Stomach smooth muscle (tissue), 2 donors: Measurements from ENCODE around the gene ATP8B3.
"Not testable (repeated sequence)": the region's sequence is repeated elsewhere in the genome, so short reads cannot be mapped to it uniquely, and the experiment has no call there.

Experiments used
- H3K27ac ChIP-seq: one replicate; pipeline ENCODE4 v1.7.0; 2013; ENCODE audit warnings: mild to moderate bottlenecking, low read length, inconsistent platforms
- H3K27me3 ChIP-seq, 2 donors: one replicate each; pipeline ENCODE4 v1.7.0; 2013; ENCODE audit warnings: low read length in 2 of 2; ENCODE audit not compliant: insufficient read depth in 2 of 2, control insufficient read depth in 1 of 2
- H3K36me3 ChIP-seq, 2 donors: one replicate each; pipeline ENCODE4 v1.7.0; 2013; ENCODE audit warnings: low read length in 2 of 2; ENCODE audit not compliant: control insufficient read depth in 2 of 2, insufficient read depth in 2 of 2
- H3K4me1 ChIP-seq: one replicate; pipeline ENCODE4 v1.7.0; 2013; ENCODE audit warnings: low read length; ENCODE audit not compliant: control insufficient read depth, insufficient read depth
- H3K4me3 ChIP-seq, 2 donors: one replicate each; pipeline ENCODE4 v1.7.0; 2013; ENCODE audit warnings: low read length in 2 of 2
- H3K9ac ChIP-seq, 2 donors: one replicate each; pipeline ENCODE4 v1.7.0; 2013; ENCODE audit warnings: low read length in 2 of 2, mild to moderate bottlenecking in 1 of 2
- H3K9me3 ChIP-seq, 2 donors: one replicate each; pipeline ENCODE4 v1.7.0; 2013; ENCODE audit warnings: low read length in 2 of 2; ENCODE audit not compliant: control insufficient read depth in 2 of 2
- donor health status: healthy.
- donor health status: Pancreatic carcinoma.

The ATP8B3 gene

GRCh38 chr19:1805401-1806183, 6.5 kb downstream of the ATP8B3 start:
- Histone ChIP-seq H3K27me3 (no peaks in the 10 kb centered on the region), H3K27ac (no peak overlapping the region), H3K9ac (no peak overlapping the region), H3K36me3 (no peaks in the 10 kb centered on the region), H3K9me3 (no peaks in the 10 kb centered on the region), H3K4me1 (no peaks in the 10 kb centered on the region), H3K4me3 (no peak overlapping the region)

GRCh38 chr19:1804858-1805257, 7.2 kb downstream of the ATP8B3 start:
- Histone ChIP-seq H3K9ac (no peak overlapping the region), H3K36me3 (no peaks in the 10 kb centered on the region), H3K27ac (no peak overlapping the region), H3K9me3 (no peaks in the 10 kb centered on the region), H3K27me3 (no peaks in the 10 kb centered on the region), H3K4me3 (no peak overlapping the region), H3K4me1 (no peaks in the 10 kb centered on the region)

- Histone ChIP-seq H3K36me3 (no peaks in the 10 kb centered on the region), H3K9me3 (no peaks in the 10 kb centered on the region), H3K4me1 (peaks cover 4% of the 10 kb centered on the region), H3K27ac (no peak overlapping the region), H3K4me3 (no peak overlapping the region), H3K9ac (no peak overlapping the region), H3K27me3 (peaks cover 5 to 10% of the 10 kb centered on the region in 2 donors)
Observed at GRCh38 chr19:1799695-1800342, 12.3 kb downstream of the ATP8B3 start.

GRCh38 chr19:1797313-1797712, 14.8 kb downstream of the ATP8B3 start:
- H3K4me3 ChIP-seq, H3K4me1 ChIP-seq, H3K36me3 ChIP-seq, H3K9ac ChIP-seq, H3K27me3 ChIP-seq, H3K27ac ChIP-seq, H3K9me3 ChIP-seq: not testable (repeated sequence)

GRCh38 chr19:1796395-1797142, 15.5 kb downstream of the ATP8B3 start:
- Histone ChIP-seq H3K4me1 (peaks cover 4% of the 10 kb centered on the region), H3K9me3 (no peaks in the 10 kb centered on the region), H3K4me3 (no peak overlapping the region), H3K9ac (no peak overlapping the region), H3K36me3 (no peaks in the 10 kb centered on the region), H3K27ac (no peak overlapping the region), H3K27me3 (peaks cover 5 to 13% of the 10 kb centered on the region in 2 donors)

GRCh38 chr19:1794424-1795172, 17.5 kb downstream of the ATP8B3 start:
- Histone ChIP-seq H3K4me3 (no peak overlapping the region), H3K27ac (no peak overlapping the region), H3K27me3 (peaks cover 7 to 14% of the 10 kb centered on the region in 2 donors), H3K4me1 (peaks cover 4% of the 10 kb centered on the region), H3K9me3 (no peaks in the 10 kb centered on the region), H3K9ac (no peak overlapping the region), H3K36me3 (no peaks in the 10 kb centered on the region)

GRCh38 chr19:1791879-1792278, 20.2 kb downstream of the ATP8B3 start:
- Histone ChIP-seq H3K27ac (no peak overlapping the region), H3K4me1 (peaks cover 6% of the 10 kb centered on the region), H3K9me3 (no peaks in the 10 kb centered on the region), H3K4me3 (no peak overlapping the region), H3K27me3 (peaks cover 14 to 24% of the 10 kb centered on the region in 2 donors), H3K36me3 (no peaks in the 10 kb centered on the region), H3K9ac (no peak overlapping the region)

- no peaks in the 10 kb centered on the region for H3K36me3 ChIP-seq
- no peak overlapping the region for H3K27ac ChIP-seq
- peaks cover 3% of the 10 kb centered on the region for H3K4me1 ChIP-seq
- H3K9me3 ChIP-seq = no peaks in the 10 kb centered on the region
- H3K9ac ChIP-seq = no peak overlapping the region
- H3K4me3 ChIP-seq = no peak overlapping the region
- peaks cover 13 to 15% of the 10 kb centered on the region in 2 donors for H3K27me3 ChIP-seq
Observed at GRCh38 chr19:1790054-1790792, 21.9 kb downstream of the ATP8B3 start.

GRCh38 chr19:1789261-1790041, 22.6 kb downstream of the ATP8B3 start:
- no peak overlapping the region for H3K9ac ChIP-seq
- peaks cover 15% of the 10 kb centered on the region in 2 donors for H3K27me3 ChIP-seq
- H3K4me1 ChIP-seq = peaks cover 3% of the 10 kb centered on the region
- H3K9me3 ChIP-seq = no peaks in the 10 kb centered on the region
- no peak overlapping the region for H3K4me3 ChIP-seq
- H3K27ac ChIP-seq = no peak overlapping the region
- H3K36me3 ChIP-seq = no peaks in the 10 kb centered on the region
